Midbrain (tissue), 1 donor: ENCODE data around the gene NDUFB2.
"Not testable (repeated sequence)": the region's sequence is repeated elsewhere in the genome, so short reads cannot be mapped to it uniquely, and the experiment has no call there.

Experiments used
- DNase-seq: peaks from one replicate; lab custom pipeline; 2025; lab: John Stamatoyannopoulos, UW

The NDUFB2 gene

DNA sequence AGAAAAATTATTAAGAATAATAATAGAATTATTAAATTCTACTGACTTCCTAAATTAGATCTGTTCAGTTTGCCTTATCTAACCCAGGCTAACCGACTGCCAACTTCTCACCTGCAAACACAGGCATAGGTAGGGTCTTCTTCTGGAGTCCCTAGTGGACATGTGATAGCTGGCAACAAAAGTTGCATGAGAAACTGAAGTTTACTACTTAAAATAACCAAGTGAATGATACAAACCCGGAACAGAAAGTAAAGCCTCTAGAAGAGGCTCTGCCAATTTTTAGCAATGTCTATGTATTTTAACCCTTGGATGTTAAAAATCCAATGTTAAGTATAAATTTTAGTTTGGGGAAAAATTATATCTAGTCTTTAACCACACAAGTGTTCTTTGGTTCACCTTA is 37.6 kb downstream of the NDUFB2 start:
- no peak for DNase-seq

DNA sequence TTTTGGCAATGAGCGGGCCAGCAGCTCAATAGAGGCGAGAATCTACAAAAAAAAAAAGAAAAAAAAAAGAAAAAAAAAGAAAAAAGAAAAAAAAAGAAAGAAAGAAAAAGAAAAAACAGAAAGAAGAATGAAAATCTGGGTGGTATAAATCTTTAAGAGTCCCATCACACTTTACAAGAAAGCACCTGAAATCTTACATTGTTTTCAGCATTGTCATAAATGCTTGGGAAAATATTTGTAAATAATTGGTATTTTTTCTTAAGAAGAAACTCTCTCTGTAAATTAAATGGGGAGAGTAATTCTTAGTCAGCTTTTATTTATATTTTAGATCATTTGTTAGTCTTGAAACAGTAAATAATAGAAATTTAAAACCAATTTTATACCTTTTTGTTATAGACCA is 38.2 kb downstream of the NDUFB2 start:
- no peak for DNase-seq

DNA sequence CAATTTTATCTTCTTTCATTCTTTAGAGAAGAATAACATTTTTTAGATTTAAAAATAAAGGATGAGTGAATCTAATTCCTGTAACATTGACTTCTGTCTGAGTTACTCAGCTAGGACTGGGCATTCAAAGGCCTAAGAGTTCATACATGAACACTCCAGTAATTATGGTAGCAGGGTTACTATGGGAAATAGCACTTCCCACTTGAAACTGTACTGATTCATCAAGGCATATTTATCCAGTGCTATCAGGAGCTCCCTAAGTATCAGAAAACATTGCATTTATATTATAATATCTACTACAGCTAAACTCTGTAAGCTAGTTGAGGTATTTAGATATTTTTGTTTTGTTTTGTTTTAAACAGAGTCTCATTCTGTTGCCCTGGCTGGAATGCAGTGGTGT is 41.8 kb downstream of the NDUFB2 start:
- DNase-seq = no peak

DNA sequence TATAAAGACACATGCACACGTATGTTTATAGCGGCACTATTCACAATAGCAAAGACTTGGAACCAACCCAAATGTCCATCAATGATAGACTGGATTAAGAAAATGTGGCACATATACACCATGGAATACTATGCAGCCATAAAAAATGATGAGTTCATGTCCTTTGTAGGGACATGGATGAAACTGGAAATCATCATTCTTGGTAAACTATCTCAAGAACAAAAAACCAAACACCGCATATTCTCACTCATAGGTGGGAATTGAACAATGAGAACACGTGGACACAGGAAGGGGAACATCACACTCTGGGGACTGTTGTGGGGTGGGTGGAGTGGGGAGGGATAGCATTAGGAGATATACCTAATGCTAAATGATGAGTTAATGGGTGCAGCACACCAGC is 46.7 kb downstream of the NDUFB2 start:
- DNase-seq = not testable (repeated sequence)

DNA sequence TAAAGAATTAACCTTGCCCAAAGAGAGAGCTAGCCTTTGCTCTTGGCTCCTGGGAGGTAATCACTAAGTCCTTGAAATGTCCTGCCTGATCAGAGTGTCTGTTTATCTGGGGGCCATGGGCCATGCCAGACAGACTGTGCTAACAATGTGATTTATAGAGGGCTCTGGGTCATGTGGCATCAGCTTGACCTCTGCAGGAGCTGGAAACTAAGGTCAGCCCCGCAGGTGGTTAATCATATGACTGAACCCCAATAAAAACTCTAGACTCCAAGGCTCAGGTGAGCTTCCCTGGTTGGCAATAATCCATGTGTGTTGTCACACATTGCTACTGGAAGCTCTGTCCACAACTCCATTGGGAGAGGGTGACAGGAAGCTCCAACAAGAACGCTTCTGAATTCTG is 47.5 kb downstream of the NDUFB2 start:
- no peak for DNase-seq

DNA sequence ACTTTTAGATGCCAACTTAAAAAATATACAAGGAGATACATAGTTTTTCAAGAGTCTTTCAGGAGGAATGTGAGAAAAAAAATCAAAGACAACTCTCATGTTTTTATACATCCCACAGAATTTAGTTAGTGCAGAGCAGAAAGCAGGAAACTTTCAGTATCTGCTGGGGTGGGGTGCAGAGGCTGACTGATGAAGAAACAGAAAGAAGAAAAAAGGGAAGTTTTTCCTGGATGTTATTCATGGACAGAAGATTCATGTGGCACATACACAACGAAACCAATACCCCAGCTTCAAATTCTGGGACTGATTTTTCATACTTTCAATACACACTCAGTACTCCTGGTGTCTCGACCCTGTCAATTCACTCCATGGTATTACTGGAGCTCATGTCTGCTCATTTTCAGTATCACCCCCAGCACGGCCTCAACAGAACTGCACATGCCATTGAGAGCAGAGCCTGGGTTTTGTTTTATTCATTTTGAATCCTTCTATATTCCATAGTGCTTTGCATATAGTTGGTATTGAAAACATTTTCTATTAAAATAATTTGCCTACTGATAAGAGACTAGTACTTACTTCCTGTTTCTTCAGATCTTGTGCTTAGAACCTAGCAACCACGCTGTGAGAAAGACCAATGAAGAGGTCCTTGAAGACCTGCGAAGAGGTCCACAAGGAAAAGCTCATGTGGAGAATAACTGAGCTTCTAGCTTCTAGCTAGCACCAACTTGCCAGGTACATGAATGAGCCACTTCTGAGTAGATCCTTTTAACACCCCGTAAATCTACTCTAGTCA is 49.0 kb downstream of the NDUFB2 start:
- DNase-seq = no peak

DNA sequence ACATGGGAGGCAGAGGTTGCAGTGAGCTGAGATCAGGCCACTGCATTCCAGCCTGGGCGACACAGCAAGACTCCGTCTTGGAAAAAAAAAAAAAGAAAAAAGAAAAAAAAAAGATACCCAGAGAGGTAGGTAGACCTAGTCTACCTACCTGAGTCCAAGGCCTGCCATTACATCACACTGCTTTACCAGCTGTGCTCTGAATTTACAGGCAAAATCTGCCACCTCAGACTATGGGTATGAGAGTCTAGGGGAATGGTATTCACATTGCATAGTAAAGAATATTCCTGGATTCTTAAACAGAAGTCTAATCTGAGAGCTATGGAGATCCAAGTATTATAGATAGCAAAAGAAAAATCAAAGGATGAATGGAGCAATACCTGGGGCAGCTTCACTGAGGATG is 50.2 kb downstream of the NDUFB2 start:
- no peak for DNase-seq

DNA sequence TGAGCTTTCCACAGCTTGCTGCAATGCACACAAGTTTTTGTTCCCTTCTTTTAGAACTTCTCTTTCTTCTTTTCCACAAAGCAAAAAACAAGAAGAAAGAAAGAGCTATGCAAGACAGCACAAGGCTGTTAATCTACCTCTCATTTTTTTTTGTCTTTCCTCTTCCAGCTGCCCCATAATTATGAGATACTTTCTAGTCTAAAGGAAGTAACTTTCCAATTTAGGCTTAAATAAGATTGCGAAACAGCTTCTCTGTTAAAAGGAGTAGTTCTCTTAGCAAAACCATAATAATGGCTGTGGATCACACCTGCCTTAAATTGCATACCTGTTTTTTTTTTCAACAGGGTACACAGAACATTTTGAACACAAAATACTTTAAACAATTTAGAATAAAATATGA is 56.0 kb downstream of the NDUFB2 start:
- no peak for DNase-seq

DNA sequence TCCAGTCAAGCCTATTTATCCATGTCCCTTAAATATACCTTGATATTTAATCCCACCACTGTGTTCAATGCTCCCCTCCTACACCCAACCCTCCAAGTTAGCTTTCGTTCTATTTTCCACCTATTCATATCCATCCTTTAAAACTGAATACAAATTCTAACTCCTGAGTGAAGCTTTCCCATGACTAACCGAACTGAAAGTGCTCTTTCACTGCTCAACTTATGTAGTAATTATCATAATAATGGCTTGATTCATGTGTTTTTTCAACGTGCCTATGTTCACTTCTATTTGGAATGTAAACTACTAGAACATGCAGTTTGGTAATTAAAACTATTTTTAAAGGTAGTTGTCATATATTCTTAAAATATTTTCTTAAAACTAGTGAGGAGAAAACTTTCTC is 58.0 kb downstream of the NDUFB2 start:
- DNase-seq = no peak
